GM15510 (cell line): ENCODE data around the gene OR13A1.

Experiments
- POLR2A ChIP-seq: IDR thresholded peaks from 3 replicates; pipeline ENCODE4 v1.6.1; 2011; ENCODE audit warnings: borderline replicate concordance; ENCODE audit not compliant: insufficient read length; ENCODE audit errors: extremely low read depth

Gene OR13A1

GRCh38 chr10:45278860-45279498, 36.4 kb downstream of the OR13A1 start:
- TF ChIP-seq POLR2A, result no peak

- TF ChIP-seq POLR2A, result no peak
Observed at GRCh38 chr10:45274364-45274763, 41.0 kb downstream of the OR13A1 start.

- no peak for TF ChIP-seq POLR2A
Observed at GRCh38 chr10:45265996-45266395, 49.4 kb downstream of the OR13A1 start.

- no peak for TF ChIP-seq POLR2A
Observed at GRCh38 chr10:45261946-45262345, 53.5 kb downstream of the OR13A1 start.

GRCh38 chr10:45261243-45261775, 54.1 kb downstream of the OR13A1 start:
- TF ChIP-seq POLR2A, result no peak

- no peak for TF ChIP-seq POLR2A
Observed at GRCh38 chr10:45257600-45257999, 57.8 kb downstream of the OR13A1 start.

GRCh38 chr10:45256246-45256645, 59.2 kb downstream of the OR13A1 start:
- TF ChIP-seq POLR2A, result no peak

- no peak for TF ChIP-seq POLR2A
Observed at GRCh38 chr10:45255706-45256105, 59.7 kb downstream of the OR13A1 start.

- TF ChIP-seq POLR2A, result no peak
Observed at GRCh38 chr10:45254892-45255291, 60.5 kb downstream of the OR13A1 start.

GRCh38 chr10:45253183-45253914, 62.1 kb downstream of the OR13A1 start:
- TF ChIP-seq POLR2A, result no peak
